K562 (cell line): ENCODE measurements around the gene LCN15.

Experiments
- E4F1 ChIP-seq: fragments of 250-450 bp; sonication (Bioruptor Pico); IDR thresholded peaks from 2 replicates; pipeline ENCODE4 v1.5.0; 2021; ENCODE audit warnings: mild to moderate bottlenecking, borderline replicate concordance
- ELF4 ChIP-seq: fragments of 450-650 bp; formaldehyde crosslinking; IDR thresholded peaks from 2 replicates; pipeline ENCODE4 v1.4.0; 2022; ENCODE audit warnings: missing genetic modification characterization
- FOXP4 ChIP-seq: sonication (generic); formaldehyde crosslinking; IDR thresholded peaks from 2 replicates; pipeline ENCODE4 v1.8.0; 2022; ENCODE audit warnings: mild to moderate bottlenecking, missing genetic modification reagents, borderline replicate concordance
- GATAD2A ChIP-seq: fragments of 450-650 bp; IDR thresholded peaks from 2 replicates; pipeline ENCODE4 v1.6.1; 2017
- HOMEZ ChIP-seq: fragments of 250-450 bp; sonication (Bioruptor Pico); IDR thresholded peaks from 2 replicates; pipeline ENCODE4 v1.4.0; 2020; ENCODE audit warnings: mild to moderate bottlenecking, moderate library complexity
- MTA2 ChIP-seq: fragments of 450-650 bp; IDR thresholded peaks from 2 replicates; pipeline ENCODE4 v1.6.1; 2016; ENCODE audit warnings: low read depth
- PATZ1 ChIP-seq: fragments of 250-450 bp; sonication (Bioruptor Pico); IDR thresholded peaks from 2 replicates; pipeline ENCODE4 v1.5.0; 2020; ENCODE audit warnings: mild to moderate bottlenecking, borderline replicate concordance
- SLC30A9 ChIP-seq: fragments of 250-450 bp; sonication (Bioruptor Pico); IDR thresholded peaks from 2 replicates; pipeline ENCODE4 v1.8.0; 2022; ENCODE audit warnings: mild to moderate bottlenecking, moderate library complexity
- TAF1 ChIP-seq: IDR thresholded peaks from 2 replicates; pipeline ENCODE4 v1.6.1; 2011; ENCODE audit warnings: mild to moderate bottlenecking, low read length, moderate library complexity; ENCODE audit not compliant: insufficient read depth, control insufficient read depth, severe bottlenecking; ENCODE audit errors: extremely low read depth

- TF ChIP-seq E4F1 (CRISPR knock-in tag), result no peak
- no peak for TF ChIP-seq PATZ1
- TF ChIP-seq MTA2, result no peak
- TF ChIP-seq GATAD2A, result no peak
- TF ChIP-seq SLC30A9 (CRISPR knock-in tag), result no peak
- no peak for TF ChIP-seq ELF4
- no peak for TF ChIP-seq TAF1
- TF ChIP-seq HOMEZ (CRISPR knock-in tag), result no peak
- TF ChIP-seq FOXP4 (CRISPR knock-in tag), result no peak
These were observed 16.1 kb downstream of the LCN15 start, which contains the start of gene LCN6 for GRCh38 chr9:136748201-136748600.
